8988T (cell line): ENCODE results near the gene TGFBR3.

ENCODE experiments used
- DNase-seq: peaks from one replicate; pipeline ENCODE4 v3.0.0; 2011

The TGFBR3 gene

GRCh38 chr1:91701472-91701869 is 184.5 kb downstream of the TGFBR3 start:
- DNase-seq = no peak

DNA sequence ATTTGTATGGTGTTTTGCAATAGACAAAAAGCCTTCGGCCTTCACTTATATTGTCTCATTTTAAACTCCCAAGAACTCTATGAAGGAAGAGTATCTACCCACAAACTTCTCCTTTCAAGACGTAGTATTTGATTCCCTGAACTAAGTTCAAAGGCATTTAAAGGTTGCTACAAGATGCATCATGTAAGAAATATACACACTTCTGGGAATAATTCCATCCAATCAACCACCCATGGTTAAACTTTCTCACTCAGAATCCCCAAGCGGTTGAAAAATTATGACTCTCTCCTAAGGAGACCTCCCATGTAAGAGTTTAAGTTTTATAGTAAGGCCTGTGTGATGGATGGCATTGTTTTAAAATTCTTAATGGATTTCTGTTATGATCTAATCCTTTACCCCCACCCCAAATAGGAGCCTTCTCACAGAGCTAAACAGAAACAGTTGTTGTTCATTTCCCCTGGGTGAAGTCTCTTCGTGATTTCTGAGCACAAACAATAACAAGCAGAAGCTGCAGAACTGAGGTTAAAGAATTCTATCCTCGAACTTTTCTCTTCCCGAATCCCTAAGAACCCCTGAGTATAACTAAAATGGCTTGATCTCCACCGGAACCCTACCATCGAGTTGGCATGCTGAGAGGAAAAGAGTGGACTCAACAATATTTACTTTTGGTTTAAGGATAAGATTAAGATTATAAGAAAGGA is 185.0 kb downstream of the TGFBR3 start:
- no peak for DNase-seq

DNA sequence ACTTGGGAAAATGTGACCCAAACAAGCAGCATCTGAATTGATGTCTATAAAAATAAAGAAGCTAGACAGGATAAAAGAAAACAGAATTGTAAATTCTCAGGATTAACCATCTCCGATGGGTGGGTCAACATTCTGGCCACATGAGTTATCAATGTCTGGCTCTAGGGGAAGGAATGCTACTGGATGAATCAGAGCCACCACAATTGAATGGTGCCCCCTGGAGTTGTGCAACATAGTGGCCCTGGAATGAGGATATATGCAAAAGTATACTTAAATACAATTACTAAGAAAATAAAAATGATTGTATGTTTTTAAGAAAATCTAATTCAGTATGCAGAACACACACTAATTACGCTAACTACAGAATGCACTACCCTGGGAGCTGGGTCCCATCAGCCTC is 185.6 kb downstream of the TGFBR3 start:
- DNase-seq = no peak

GRCh38 chr1:91699339-91699974 is 186.5 kb downstream of the TGFBR3 start:
- DNase-seq = no peak

- no peak for DNase-seq
Observed at GRCh38 chr1:91697861-91698260, 188.1 kb downstream of the TGFBR3 start.

DNA sequence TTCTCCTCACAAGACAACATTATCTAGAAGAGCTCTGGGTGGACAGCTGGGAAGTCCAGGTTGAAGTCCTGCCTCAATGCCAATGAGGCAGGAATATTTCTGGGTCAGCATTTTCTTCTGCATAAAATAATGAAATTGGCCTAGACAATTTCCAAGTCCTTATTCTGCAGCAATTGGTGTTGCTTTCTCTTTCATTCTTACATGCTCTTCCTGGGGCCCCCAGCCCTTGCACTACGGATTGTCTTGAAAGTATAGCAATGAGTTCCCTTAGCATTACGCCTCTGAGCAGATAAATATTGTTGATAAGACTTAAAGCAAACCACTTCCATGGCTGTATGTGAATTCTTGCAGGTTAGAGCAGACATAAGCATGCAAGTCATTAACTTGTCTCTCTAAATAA is 188.5 kb downstream of the TGFBR3 start:
- no peak for DNase-seq

GRCh38 chr1:91696321-91696720 is 189.6 kb downstream of the TGFBR3 start:
- DNase-seq = no peak

DNA sequence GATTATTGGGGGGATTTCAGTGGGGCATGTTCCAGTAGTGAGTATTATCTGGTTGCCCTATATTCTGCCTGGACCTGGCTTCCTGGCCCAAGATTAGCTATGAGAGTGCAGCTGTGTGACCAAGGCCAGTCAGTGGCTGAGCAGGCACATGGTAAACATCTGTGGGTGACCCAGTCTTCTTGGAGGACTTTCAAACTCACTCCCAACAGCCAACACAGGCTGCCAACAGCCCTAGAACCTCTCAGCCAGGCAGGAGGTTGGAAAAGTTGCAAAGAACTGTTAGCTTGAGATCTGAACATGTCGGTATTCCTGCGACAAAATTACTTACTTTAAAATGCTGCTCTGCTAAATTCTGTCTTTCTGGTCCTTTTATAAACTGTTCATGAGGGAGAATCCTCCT is 192.4 kb downstream of the TGFBR3 start:
- no peak for DNase-seq

- no peak for DNase-seq
Observed at GRCh38 chr1:91691525-91691924, 194.4 kb downstream of the TGFBR3 start.

GRCh38 chr1:91689641-91690481 is 196.1 kb downstream of the TGFBR3 start:
- no peak for DNase-seq

GRCh38 chr1:91687452-91687851 is 198.5 kb downstream of the TGFBR3 start:
- no peak for DNase-seq

GRCh38 chr1:91685994-91686393 is 200.0 kb downstream of the TGFBR3 start:
- no peak for DNase-seq

- no peak for DNase-seq
Observed at GRCh38 chr1:91684481-91685196, 201.3 kb downstream of the TGFBR3 start.

GRCh38 chr1:91683598-91683951 is 202.4 kb downstream of the TGFBR3 start:
- no peak for DNase-seq

DNA sequence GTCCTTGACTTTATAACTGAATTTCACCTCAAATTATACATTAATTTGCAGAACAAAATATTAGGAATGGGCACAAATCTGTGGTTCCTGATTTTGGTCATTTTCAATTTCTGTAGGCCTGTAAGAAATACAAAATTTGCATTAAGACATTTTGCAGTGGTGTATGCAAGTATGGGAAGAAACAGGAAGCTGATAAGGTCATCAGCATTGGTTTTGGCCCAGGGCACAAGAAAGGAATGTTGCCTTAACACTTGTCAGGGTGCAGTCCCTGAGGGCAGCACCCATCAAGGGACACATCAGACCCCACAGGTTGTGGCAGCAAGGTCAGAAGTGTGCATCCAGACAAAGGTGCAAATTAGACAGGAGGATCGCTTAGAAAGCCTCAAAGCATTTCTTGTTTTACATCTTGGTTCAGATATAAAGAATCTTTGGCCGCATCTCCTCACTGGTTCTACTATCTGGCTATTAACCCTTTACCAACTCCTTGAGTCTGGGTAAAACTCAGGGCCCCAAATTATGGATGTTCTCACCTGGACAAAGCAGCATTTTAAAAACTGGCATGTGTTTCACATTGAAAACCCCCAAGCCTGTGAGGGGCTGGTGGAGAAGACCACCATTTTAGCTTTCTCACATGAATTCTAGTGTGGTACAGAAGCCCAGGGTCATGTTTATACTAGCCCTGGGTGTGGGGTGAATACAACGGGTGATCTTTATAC is 202.9 kb downstream of the TGFBR3 start:
- DNase-seq = no peak

GRCh38 chr1:91680556-91681155 is 205.3 kb downstream of the TGFBR3 start:
- DNase-seq = no peak

- DNase-seq = no peak
Observed at GRCh38 chr1:91679446-91679845, 206.5 kb downstream of the TGFBR3 start.

DNA sequence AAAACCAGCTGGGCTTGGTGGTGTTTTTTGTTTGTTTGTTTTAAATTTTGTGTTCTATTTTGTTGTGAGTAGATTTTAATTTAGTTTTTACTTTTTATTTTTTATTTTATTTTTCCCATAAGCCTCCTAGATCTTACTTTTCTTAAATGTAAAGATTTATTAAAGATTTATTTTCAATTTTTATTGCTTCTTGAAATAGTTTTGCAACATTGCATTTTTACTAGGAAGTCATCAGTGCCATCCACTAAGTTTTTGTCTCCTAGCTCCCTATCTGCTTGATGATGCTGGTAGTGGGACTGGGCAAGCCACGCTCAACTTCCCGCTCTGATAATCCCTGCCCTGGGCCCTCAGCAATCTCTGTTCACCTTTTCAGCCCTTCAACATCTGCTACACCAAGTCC is 209.9 kb downstream of the TGFBR3 start:
- DNase-seq = no peak

- no peak for DNase-seq
Observed at GRCh38 chr1:91674107-91674506, 211.8 kb downstream of the TGFBR3 start.

DNA sequence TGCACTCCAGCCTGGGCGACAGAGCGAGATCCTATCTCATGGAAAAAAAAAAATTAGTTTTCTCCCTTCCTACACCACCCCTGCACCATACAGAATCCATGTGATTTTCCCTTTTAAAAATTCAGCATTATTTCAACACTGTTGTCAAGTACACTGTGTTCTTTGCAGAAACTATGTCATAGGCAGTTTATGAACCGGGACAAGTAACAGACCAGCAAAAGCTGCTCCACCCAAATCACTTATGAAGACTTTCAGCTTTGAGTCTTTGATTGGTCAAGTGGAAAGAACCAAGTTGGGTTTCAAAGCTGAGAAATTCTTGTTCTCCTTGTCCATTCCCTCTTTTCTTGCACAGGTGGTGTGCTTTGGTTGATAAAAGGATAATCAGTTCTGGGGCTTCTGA is 212.3 kb downstream of the TGFBR3 start:
- DNase-seq = no peak

GRCh38 chr1:91672601-91673161 is 213.3 kb downstream of the TGFBR3 start:
- no peak for DNase-seq

DNA sequence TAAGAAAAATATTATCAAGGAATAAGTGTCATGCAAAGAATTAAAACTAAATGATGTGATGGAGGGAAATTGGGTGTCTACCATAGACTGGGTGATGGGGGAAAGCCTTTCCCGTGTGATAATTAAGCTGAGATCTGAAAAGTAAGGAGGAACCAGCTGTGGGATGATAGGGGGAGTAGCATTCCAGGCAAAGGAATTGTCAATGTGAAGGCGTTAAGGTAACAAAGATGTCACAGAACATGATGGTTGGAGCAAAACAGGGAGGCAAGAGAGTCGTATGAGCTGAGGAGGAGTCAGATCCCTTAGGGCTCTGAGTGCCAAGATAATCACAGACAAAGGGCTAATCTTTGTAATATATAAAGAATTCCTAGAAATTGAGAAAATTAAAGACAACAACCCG is 215.2 kb downstream of the TGFBR3 start:
- DNase-seq = no peak
